Measurements from ENCODE around the gene ANKRD36.
"Not testable (repeated sequence)": the region's sequence is repeated elsewhere in the genome, so short reads cannot be mapped to it uniquely, and the experiment has no call there.

The ANKRD36 gene

DNA sequence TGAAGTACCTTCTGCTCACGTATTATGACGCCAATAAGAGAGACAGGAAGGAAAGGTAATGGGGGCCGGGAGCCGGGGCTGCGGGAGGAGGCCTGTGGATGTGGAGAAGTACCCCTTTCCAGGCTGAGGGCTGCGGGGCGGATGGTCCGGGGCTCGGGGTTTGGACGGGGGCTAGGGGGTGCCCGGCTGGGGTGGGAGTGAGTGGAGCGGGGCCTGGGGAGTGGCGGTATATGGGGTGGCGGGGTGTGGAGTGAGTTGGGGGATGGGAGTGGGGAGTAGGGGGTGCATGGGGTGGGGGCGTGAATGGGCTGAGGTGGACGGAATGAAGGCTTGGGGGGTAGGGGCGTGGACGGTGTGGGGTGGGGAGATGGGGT, 916 bp downstream of the ANKRD36 start:
- not testable (repeated sequence) for DNase-seq (ENCODE audit: low read depth in 2 of 2)

DNA sequence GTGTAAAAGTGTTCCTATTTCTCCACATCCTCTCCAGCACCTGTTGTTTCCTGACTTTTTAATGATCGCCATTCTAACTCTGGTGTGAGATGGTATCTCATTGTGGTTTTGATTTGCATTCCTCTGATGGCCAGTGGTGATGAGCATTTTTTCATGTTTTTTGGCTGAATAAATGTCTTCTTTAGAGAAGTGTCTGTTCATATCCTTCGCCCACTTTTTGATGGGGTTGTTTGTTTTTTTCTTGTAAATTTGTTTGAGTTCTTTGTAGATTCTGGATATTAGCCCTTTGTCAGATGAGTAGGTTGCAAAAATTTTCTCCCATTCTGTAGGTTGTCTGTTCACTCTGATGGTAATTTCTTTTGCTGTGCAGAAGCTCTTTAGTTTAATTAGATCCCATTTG, 16.1 kb downstream of the ANKRD36 start:
- not testable (repeated sequence) for DNase-seq (ENCODE audit: low read depth in 2 of 2)

DNA sequence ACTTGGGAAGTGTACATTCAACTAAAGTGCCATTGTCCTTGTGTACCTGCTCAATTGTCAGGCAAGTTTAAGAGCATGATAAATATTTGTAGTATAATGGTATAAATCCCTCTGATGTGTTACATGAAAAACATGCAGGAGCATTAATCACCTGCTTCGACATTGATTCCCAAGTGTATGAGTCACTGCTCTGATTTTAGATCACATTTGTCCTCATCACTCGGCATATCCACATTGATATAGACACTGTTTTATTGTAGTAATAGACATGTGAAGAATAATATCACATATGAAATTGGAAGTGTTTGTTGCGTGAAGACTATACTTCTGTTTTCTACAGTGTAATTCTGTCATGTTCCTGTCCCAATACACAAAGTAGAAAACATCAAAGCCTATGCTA, 31.1 kb downstream of the ANKRD36 start:
- DNase-seq (ENCODE audit: low read depth in 2 of 2): not testable (repeated sequence)

DNA sequence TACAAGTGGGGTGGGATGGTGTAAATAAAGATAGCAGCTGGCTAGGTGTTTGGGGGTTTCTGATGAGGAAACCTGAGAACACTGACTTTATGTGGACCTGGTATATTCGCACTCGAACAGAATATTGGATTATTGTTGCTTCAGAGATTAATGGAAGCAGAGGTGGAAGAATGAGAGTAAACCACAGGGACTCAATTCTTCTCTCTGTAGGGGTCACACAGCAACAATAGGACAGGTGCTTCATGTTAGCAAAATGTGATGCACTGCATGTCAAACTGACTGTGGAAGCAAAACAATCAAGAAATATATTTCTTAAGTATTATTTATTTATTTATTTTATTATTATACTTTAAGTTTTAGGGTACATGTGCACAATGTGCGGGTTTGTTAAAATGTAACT, 53.6 kb downstream of the ANKRD36 start:
- not testable (repeated sequence) for DNase-seq (ENCODE audit: low read depth in 2 of 2)

DNA sequence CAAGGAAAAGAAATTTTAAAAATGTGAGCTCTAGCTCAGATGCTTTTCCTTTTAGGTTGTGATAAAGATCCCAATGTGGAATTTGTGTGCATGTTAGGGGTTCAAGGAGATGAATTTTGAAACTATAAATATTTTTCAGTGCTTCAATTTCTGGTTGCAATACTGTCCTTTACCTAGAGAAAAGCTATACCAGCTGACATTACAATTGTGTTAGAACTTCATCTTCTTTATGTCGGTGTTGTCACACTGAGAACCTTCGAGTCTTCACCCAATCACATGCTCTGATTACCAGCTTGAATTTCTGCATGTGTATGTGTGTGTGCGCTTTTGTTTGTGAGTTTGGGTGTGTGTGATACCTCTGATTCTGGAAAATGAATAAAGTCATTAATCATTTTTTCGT, 55.0 kb downstream of the ANKRD36 start:
- DNase-seq (ENCODE audit: low read depth in 2 of 2): not testable (repeated sequence)

DNA sequence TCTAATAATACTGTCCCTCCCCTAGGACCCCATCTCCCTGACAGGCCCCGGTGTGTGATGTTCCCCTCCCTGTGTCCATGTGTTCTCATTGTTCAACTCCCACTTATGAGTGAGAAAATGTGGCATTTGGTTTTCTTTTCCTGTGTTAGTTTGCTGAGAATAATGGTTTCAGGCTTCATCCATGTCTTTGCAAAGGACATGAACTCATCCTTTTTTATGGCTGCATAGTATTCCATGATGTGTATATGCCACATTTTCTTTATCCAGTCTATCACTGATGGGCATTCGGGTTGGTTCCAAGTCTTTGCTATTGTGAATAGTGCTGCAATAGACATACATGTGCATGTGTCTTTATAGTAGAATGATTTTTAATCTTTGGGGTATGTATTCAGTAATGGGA, 55.6 kb downstream of the ANKRD36 start:
- DNase-seq (ENCODE audit: low read depth in 2 of 2): not testable (repeated sequence)

DNA sequence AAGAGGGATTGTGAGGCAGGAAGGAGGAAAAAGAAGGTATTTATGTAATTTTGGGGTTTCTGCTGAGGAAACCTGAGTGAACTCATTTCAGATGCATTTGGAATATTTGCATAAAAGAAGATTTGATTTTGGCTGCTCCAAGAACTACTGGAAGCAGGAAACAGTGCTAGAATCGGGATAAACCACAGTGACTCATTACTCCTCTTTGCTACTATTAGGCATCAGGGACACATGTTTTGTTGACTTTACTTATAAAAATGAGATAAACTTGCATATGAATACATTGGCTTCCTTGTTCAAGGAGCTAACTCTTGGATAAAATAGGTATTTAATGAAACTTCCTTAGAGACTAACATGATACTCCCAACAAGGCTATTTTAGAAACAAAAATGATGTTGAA, 67.4 kb downstream of the ANKRD36 start:
- peak; percentile 13 to 16 for DNase-seq (ENCODE audit: low read depth in 2 of 2)

DNA sequence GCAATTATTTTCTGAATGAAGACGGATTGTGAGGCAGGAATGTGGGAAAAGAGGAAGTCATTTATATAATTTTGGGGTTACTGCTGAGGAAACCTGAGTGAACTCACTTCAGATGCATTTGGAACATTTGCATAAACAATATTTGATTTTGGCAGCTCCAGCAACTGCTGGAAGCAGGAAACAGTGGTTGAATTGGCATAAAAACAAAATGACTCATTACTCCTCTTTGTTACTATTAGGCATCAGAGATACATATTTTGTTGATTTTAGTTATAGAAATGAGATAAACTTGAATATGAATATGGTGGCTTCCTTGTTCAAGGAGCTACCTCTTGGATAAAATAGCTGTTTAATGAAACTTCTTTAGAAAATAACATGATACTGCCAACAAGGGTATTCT, 82.4 kb downstream of the ANKRD36 start:
- peak; percentile 42 to 56 for DNase-seq (ENCODE audit: low read depth in 2 of 2)

DNA sequence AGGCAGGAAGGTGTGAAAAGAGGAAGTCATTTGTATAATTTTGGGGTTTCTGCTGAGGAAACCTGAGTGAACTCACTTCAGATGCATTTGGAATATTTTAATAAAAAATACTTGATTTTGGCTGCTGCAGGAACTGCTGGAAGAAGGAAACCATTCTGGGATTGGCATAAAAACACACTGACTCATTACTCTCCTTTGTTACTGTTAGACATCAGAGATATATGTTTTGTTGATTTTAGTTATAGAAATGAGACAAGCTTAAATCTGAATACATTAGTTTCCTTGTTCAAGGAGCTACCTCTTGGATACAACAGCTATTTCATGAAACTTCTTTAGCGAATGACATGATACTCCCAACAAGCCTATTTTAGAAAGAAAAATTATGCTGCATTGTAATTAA, 84.3 kb downstream of the ANKRD36 start:
- DNase-seq (ENCODE audit: low read depth in 2 of 2): not testable (repeated sequence)

DNA sequence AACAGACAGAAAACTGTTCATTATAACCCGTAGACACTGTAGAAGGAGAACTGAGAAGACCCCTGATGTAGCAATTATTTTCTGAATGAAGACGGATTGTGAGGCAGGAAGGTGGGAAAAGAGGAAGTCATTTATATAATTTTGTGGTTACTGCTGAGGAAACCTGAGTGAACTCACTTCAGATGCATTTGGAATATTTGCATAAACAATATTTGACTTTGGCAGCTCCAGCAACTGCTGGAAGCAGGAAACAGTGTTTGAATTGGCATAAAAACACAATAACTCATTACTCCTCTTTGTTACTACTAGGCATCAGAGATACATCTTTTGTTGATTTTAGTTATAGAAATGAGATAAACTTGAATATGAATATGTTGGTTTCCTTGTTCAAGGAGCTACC, 87.9 kb downstream of the ANKRD36 start:
- peak in 1 of 2 experiments; percentile 4 for DNase-seq (ENCODE audit: low read depth in 2 of 2)

DNA sequence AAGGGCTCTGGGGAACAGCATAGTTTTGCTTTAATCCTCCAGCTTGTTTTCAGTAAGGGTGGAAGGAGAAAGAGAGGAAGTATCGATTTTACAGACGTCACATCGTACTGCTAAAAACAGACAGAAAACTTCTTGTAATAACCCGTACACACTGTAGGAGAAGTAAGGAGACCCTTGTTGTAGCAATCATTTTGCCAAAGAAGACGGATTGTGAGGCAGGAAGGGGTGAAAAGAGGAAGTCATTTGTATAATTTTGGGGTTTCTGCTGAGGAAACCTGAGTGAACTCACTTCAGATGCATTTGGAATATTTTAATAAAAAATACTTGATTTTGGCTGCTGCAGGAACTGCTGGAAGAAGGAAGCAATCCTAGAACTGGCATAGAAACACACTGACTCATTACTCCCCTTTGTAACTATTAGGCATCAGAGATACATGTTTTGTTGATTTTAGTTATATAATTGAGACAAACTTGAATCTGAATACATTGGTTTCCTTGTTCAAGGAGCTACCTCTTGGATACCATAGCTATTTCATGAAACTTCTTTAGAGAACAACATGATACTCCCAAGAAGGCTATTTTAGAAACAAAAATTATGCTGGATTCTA, 89.8 kb downstream of the ANKRD36 start:
- DNase-seq (ENCODE audit: low read depth in 2 of 2): not testable (repeated sequence)

DNA sequence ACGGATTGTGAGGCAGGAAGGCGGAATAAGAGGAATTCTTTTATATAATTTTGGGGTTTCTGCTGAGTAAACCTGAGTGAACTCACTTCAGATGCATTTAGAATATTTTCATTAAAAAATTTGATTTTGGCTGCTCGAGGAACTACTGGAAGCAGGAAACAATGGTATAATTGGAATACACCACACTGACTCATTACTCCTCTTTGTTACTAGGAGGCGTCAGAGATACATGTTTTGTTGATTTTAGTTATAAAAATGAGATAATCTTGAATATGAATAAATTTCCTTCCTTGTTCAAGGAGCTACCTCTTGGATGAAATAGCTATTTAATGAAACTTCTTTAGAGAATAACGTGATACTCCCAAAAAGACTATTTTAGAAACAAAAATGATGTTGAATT, 97.4 kb downstream of the ANKRD36 start:
- DNase-seq (ENCODE audit: low read depth in 2 of 2): no peak

DNA sequence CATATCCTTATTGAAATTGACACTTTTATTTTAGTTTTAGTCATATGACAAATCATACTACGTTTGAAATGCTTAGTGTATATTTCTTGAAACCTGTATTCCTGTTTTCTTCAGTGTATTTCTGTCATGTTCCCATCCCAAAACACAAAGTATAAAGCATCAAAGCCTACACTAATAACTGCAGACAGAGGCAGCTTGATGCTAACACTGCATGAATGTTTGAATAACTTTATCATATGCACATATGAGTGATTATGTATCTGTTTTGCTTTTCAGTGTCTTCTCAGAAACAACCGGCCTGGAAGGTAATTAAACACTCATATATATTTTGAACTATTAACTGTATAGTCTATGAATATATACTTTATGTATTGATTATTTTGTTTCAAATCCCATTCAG, 102.1 kb downstream of the ANKRD36 start:
- DNase-seq (ENCODE audit: low read depth in 2 of 2): not testable (repeated sequence)

DNA sequence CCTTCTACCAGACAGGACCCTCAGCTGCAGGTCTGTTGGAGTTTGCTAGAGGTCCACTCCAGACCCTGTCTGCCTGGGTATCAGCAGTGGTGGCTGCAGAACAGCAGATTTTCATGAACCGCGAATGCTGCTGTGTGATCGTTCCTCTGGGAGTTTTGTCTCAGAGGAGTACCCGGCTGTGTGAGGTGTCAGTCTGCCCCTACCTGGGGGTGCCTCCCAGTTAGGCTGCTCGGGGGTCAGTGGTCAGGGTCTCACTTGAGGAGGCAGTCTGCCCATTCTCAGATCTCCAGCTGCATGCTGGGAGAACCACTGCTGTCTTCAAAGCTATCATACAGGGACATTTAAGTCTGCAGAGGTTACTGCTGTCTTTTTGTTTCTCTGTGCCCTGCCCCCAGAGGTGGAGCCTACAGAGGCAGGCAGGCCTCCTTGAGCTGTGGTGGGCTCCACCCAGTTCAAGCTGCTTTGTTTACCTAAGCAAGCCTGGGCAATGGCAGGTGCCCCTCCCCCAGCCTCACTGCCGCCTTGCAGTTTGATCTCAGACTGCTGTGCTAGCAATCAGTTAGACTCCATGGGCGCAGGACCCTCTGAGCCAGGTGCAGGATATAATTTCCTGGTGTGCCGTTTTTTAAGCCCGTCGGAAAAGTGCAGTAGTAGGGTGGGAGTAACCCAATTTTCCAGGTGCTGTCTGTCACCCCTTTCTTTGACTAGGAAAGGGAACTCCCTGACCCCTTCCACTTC, 118.1 kb downstream of the ANKRD36 start:
- not testable (repeated sequence) for DNase-seq (ENCODE audit: low read depth in 2 of 2)

DNA sequence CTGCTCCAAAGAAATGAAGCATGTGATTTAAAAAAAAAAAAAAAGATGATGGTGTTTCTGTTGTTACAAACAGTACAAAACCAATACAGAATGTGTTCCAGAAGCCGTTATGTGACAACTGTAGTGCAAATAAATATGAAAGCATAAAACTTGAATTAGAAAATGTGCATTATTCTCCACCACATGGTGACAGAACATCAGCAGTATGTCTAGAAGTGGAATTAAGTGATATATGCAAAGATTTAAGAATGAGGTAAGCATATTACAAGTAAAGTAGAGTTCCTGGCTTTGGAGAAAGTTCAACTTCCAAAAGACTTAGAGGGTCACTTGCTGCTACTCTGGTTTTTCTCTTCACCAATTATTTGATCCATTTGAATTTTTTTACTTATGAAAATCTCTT, 120.0 kb downstream of the ANKRD36 start:
- DNase-seq (ENCODE audit: low read depth in 2 of 2): not testable (repeated sequence)

DNA sequence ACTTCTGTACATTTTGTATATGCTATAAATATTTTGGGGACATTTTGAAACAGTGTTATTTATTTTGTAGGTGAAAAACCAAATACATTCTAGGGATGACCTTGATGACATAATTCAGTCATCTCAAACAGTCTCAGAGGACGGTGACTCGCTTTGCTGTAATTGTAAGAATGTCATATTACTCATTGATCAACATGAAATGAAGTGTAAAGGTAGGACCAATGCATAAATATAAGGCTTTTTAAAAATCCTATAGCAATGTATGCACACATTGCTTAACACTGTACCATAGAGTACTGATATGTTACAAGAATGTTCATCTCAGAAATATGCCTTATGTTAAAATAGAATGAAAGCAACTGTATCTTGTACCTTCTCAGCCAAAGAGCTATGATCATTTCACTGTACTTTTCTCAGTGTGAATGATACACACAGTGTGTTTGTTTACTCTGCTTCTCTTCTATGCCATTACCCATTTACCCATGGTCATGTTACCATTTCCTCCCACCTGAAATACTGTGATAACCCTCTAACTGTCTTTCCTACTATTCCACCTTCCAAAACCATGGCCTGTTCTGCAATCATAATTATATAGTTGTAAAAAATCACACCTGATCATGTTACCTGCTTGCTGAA, 120.8 kb downstream of the ANKRD36 start:
- not testable (repeated sequence) for DNase-seq (ENCODE audit: low read depth in 2 of 2)

DNA sequence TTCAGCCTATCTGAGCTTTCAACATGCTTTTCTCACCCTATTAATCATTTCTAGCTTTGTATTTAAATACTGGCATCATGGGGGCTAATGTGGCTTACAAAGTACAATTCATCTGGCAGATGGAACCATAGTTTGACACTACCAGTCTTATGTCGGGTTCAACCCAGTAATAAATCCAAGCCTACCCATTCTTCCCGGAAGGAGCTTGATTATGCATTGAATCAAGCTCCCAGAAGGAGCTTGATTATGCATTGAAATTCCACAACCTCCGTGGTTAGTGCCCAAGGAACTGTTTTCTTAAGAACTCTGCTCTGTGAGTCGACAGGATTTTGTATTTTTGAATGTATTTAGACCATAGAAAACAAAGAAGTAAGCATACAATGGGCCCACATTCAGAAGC, 148.2 kb downstream of the ANKRD36 start:
- DNase-seq (ENCODE audit: low read depth in 2 of 2): not testable (repeated sequence)

DNA sequence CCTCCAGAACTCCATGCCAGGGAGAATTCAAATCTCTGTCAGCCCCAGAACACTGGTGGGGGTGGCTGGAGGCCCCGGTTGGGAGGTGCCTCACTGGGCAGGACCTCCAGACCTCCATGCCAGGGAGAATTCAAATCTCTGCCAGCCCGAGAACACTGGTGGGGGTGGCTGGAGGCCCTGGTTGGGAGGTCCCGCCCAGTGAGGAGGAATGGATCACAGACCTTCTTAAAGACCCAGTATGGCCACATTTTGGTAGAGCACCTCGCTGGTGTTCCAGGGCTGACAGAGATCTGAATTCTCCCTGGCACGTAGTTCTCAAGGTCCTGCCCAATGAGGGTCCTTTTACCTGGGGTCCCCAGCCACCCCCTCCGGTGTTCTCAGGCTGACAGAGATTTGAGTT, 153.5 kb downstream of the ANKRD36 start:
- DNase-seq (ENCODE audit: low read depth in 2 of 2): not testable (repeated sequence)

DNA sequence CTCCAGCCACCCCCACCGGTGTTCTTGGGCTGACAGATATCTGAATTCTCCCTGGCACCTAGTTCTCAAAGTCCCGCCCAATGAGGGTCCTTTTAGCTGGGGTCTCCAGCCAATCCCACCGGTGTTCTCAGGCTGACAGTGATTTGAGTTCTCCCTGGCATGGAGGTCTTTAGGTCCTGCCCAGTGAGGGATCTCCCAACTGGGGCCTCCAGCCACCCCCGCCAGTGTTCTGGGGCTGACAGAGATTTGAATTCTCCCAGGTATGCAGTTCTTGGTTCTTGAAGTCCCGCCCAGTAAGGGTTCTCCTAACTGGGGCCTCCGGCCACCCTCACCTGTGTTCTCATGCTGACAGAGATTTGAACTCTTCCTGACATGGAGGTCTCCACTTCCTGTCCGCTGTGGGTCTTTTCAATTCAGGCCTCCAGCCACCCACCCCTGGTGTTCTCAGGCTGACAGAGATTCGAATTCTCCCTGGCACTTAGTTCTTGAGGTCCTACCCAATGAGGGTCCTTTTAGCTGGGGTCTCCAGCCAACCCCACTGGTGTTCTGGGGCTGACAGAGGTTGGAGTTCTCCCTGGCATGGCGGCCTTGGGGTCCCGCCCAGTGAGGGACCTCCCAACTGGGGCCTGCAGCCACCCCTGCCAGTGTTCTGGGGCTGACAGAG, 154.6 kb downstream of the ANKRD36 start:
- DNase-seq (ENCODE audit: low read depth in 2 of 2): no peak

DNA sequence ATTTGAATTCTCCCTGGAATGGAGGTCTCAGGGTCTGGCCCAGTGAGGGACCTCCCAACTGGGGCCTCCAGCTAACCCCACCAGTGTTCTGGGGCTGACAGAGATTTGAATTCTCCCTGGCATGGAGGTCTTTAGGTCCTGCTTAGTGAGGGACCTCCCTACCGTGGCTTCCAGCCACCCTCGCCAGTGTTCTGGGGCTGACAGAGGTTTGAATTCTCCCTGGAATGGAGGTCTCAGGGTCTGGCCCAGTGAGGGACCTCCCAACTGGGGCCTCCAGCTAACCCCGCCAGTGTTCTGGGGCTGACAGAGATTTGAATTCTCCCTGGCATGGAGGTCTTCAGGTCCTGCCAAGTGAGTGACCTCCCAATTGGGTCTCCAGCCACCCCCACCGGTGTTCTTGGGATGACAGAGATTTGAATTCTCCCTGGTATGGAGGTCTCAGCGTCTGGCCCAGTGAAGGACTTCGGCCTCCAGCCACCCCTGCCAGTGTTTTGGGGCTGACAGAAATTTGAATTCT, 155.2 kb downstream of the ANKRD36 start:
- not testable (repeated sequence) for DNase-seq (ENCODE audit: low read depth in 2 of 2)

DNA sequence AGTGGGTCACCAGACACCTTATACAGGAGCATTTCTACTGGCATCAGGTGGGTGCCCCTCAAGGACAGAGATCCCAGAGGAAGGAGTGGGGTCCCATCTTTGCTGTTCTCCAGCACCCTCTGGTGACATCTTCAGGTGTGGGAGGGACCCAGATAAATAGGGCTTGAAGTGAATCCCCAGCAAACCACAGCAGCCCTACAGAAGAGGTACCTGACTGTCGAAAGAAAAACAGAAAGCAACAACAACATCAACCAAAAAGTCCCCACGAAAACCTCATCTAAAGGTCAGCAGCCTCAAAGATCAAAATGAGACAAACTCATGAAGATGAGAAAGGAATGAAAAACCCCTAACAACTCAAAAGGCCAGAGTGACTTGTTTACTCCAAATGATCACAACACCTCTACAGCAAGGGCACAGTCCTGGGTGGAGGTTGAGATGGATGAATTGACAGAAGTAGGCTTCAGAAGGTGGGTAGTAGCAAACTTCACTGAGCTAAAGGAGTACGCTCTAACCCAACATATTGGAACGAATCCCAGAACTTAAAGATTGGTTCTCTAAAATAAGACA, 163.4 kb downstream of the ANKRD36 start:
- not testable (repeated sequence) for DNase-seq (ENCODE audit: low read depth in 2 of 2)

DNA sequence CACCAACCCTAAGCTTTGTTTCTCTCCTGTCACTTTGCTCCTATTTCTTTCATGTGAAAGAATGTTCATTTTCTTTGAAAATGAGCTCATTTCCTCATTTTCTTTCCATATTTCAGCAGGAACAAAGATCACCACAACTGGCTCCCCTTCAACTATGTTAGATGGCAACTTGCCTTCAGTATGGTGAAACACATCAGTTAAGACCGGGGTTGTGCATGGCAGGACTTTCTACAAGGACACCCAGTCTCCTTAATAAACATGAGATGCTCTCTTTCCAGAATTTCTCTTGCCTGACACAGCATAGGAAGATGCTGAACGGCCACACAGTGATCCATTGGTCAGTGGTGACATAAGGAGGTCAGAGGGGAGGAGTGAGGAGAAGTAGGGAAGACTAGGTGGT, 172.2 kb downstream of the ANKRD36 start:
- DNase-seq (ENCODE audit: low read depth in 2 of 2): not testable (repeated sequence)
